LNCaP clone FGC (cell line): ENCODE measurements around the gene PSMD2.
"Not testable (repeated sequence)": the region's sequence is repeated elsewhere in the genome, so short reads cannot be mapped to it uniquely, and the experiment has no call there.

Experiments used
- DNase-seq: peaks from one replicate; pipeline ENCODE4 v3.0.0-alpha.2; 2011; ENCODE audit warnings: low read depth
- H3K4me3 ChIP-seq: 2 replicates; pipeline ENCODE4 v1.5.1; 2011; ENCODE audit warnings: mild to moderate bottlenecking, low read depth, low read length, control low read depth
- CTCF ChIP-seq: IDR thresholded peaks from 2 replicates; pipeline ENCODE4 v1.5.1; 2012; ENCODE audit warnings: mild to moderate bottlenecking; ENCODE audit not compliant: control insufficient read depth, insufficient read depth; ENCODE audit errors: extremely low read depth

Gene PSMD2

GRCh38 chr3:184339001-184339400 lies 40.0 kb downstream of the PSMD2 start:
- H3K4me3 ChIP-seq, result no peak overlapping the region
- no peak for TF ChIP-seq CTCF
- no peak for DNase-seq

- not testable (repeated sequence) for DNase-seq, H3K4me3 ChIP-seq
Observed at GRCh38 chr3:184339451-184340135, 40.6 kb downstream of the PSMD2 start.

- no peak for DNase-seq
- no peak overlapping the region for H3K4me3 ChIP-seq
- TF ChIP-seq CTCF, result no peak
Observed at GRCh38 chr3:184341925-184342324, 42.9 kb downstream of the PSMD2 start.

- no peak overlapping the region for H3K4me3 ChIP-seq
- no peak for DNase-seq
- no peak for TF ChIP-seq CTCF
Observed at GRCh38 chr3:184343200-184343876, 44.3 kb downstream of the PSMD2 start.

GRCh38 chr3:184344579-184345316 lies 45.7 kb downstream of the PSMD2 start:
- TF ChIP-seq CTCF, result no peak
- no peak for DNase-seq
- H3K4me3 ChIP-seq, result no peak overlapping the region

- DNase-seq, result peak; percentile 85
- TF ChIP-seq CTCF, result peak; percentile 62
- H3K4me3 ChIP-seq, result no peak overlapping the region
Observed at GRCh38 chr3:184345317-184346144, 46.5 kb downstream of the PSMD2 start.
